OCI-LY1 (cell line): Measurements from ENCODE around the gene A2M.

Experiments used
- EZH2 ChIP-seq: fragments of 200-600 bp; sonication (generic), shearing (Covaris generic); IDR thresholded peaks from 2 replicates; pipeline ENCODE4 v1.8.0; 2017; ENCODE audit warnings: borderline replicate concordance, mixed run types, mild to moderate bottlenecking, antibody characterized with exemption, low read length, moderate library complexity, mixed read lengths
- TF ChIP-seq, protein P1 (sequence below): fragments of 200-600 bp; sonication (generic), shearing (Covaris generic); IDR thresholded peaks from 2 replicates; pipeline ENCODE4 v1.5.1; 2017; ENCODE audit warnings: mild to moderate bottlenecking, antibody characterized with exemption, low read length, moderate library complexity, mixed read lengths

DNA sequence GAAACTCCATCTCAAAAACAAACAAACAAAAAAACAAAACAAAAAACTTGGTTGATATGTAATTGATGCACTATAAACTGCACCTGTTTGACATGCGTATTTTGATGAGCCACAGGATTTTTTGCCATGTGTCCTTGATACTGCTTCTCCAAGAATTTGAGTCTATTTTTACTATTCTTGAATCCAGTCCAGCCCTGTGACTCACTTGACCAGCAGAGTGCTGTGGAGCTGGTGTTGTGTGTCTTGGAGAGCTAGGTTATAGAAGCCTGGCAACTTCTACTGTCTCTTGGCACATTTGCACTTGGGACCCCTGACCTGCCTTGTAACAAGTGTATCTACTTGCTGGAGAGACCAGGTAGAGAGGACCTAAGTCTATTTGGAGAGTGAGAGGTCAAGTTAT, 74.4 kb downstream of the A2M start:
- TF ChIP-seq, protein P1, sequence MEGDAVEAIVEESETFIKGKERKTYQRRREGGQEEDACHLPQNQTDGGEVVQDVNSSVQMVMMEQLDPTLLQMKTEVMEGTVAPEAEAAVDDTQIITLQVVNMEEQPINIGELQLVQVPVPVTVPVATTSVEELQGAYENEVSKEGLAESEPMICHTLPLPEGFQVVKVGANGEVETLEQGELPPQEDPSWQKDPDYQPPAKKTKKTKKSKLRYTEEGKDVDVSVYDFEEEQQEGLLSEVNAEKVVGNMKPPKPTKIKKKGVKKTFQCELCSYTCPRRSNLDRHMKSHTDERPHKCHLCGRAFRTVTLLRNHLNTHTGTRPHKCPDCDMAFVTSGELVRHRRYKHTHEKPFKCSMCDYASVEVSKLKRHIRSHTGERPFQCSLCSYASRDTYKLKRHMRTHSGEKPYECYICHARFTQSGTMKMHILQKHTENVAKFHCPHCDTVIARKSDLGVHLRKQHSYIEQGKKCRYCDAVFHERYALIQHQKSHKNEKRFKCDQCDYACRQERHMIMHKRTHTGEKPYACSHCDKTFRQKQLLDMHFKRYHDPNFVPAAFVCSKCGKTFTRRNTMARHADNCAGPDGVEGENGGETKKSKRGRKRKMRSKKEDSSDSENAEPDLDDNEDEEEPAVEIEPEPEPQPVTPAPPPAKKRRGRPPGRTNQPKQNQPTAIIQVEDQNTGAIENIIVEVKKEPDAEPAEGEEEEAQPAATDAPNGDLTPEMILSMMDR = no peak
- no peak for TF ChIP-seq EZH2
